ENCODE measurements around the gene FGF18.
A peak's percentile ranks its signal among the peaks of the same experiment; 100 is the strongest.

Gene FGF18

GRCh38 chr5:171426266-171426665 lies 6.8 kb downstream of the FGF18 start:
- DNase-seq (ENCODE audit: low read depth in 2 of 2): no peak
- H3K4me3 ChIP-seq (replicated peaks in 1 of 2; ENCODE audit: low read depth in 2 of 2, low read length in 2 of 2): no peak overlapping the region
- TF ChIP-seq CTCF (IDR thresholded peaks at IDR 0.05; ENCODE audit: low read depth, low read length): no peak

DNA sequence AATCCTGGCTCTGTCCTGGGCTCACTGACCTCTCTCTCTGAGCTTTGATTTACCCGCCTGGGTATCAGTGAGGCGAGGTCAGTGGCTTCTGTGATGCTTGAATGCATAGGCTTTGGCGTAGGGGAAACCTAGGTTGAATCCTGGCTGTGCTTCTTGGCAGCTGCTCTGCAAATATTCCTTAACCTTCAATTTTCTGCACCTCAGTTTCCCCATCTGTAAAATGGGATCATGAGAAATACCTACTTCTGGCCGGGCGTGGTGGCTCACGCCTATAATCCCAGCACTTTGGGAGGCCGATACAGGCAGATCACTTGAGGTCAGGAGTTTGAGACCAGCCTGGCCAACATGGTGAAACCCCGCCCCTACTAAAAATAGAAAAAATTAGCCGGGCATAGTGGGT lies 7.2 kb downstream of the FGF18 start:
- no peak for TF ChIP-seq CTCF (IDR thresholded peaks at IDR 0.05; ENCODE audit: low read depth, low read length)
- no peak for DNase-seq (ENCODE audit: low read depth in 2 of 2)
- no peak overlapping the region for H3K4me3 ChIP-seq (replicated peaks in 1 of 2; ENCODE audit: low read depth in 2 of 2, low read length in 2 of 2)

GRCh38 chr5:171427318-171428167 lies 8.1 kb downstream of the FGF18 start:
- no peak overlapping the region for H3K4me3 ChIP-seq (replicated peaks in 1 of 2; ENCODE audit: low read depth in 2 of 2, low read length in 2 of 2)
- DNase-seq (ENCODE audit: low read depth in 2 of 2): peak in 1 of 2 donors; percentile 39
- TF ChIP-seq CTCF (IDR thresholded peaks at IDR 0.05; ENCODE audit: low read depth, low read length): no peak

DNA sequence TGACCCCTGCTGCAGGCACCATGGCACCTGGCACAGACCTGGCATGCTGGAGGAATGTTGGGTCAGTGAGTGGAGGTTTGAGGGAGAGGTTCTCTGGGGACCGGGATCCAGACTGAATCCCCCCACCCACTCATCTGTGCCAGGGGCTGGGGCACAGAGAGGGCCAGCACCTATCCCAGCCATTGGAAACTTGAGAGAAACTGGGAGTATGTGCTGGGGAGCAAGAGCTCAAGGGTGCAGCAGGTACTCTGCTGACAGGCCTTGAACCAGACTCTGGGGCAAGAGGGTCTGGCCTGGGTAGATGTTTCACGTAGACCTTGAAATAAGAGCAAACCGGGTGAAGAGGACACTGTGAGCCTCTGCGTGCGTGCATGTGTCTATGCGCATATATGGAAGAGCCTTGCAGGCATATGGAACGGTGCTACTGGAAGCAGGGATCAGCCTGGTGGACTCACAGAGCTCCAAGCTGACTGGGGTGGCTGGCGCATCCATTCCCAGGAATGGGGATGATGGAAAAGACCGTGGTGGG lies 8.8 kb downstream of the FGF18 start:
- no peak for TF ChIP-seq CTCF (IDR thresholded peaks at IDR 0.05; ENCODE audit: low read depth, low read length)
- no peak overlapping the region for H3K4me3 ChIP-seq (replicated peaks in 1 of 2; ENCODE audit: low read depth in 2 of 2, low read length in 2 of 2)
- DNase-seq (ENCODE audit: low read depth in 2 of 2): no peak

- no peak overlapping the region for H3K4me3 ChIP-seq (replicated peaks in 1 of 2; ENCODE audit: low read depth in 2 of 2, low read length in 2 of 2)
- DNase-seq (ENCODE audit: low read depth in 2 of 2): no peak
- TF ChIP-seq CTCF (IDR thresholded peaks at IDR 0.05; ENCODE audit: low read depth, low read length): no peak
Observed at GRCh38 chr5:171428809-171429542, 9.5 kb downstream of the FGF18 start.

- no peak for DNase-seq (ENCODE audit: low read depth in 2 of 2)
- TF ChIP-seq CTCF (IDR thresholded peaks at IDR 0.05; ENCODE audit: low read depth, low read length): no peak
- H3K4me3 ChIP-seq (replicated peaks in 1 of 2; ENCODE audit: low read depth in 2 of 2, low read length in 2 of 2): no peak overlapping the region
Observed at GRCh38 chr5:171429543-171429910, 10.1 kb downstream of the FGF18 start.

Data from cardiac fibroblast (primary cell).